MM.1S (cell line): Measurements from ENCODE around the gene P2RX2.

Source experiments
- DNase-seq: peaks from one replicate; pipeline ENCODE4 v3.0.0-alpha.2; 2015
- H2AFZ ChIP-seq: fragments of 300-600 bp; sonication (generic); 2 replicates; pipeline ENCODE4 v1.6.0; 2016; ENCODE audit warnings: antibody characterized with exemption, low read length
- H3F3A ChIP-seq: fragments of 300-600 bp; sonication (generic); 2 replicates; pipeline ENCODE4 v1.6.1; 2016; ENCODE audit warnings: mild to moderate bottlenecking, antibody characterized with exemption, low read length, moderate library complexity, mixed read lengths; ENCODE audit not compliant: insufficient read depth
- H3K27ac ChIP-seq: fragments of 300-600 bp; sonication (generic); 2 replicates; pipeline ENCODE4 v1.5.1; 2016; ENCODE audit warnings: mild to moderate bottlenecking, low read length
- H3K27me3 ChIP-seq: fragments of 300-600 bp; sonication (generic); replicated peaks from 2 replicates; pipeline ENCODE4 v1.6.0; 2016; ENCODE audit warnings: low read length; ENCODE audit not compliant: insufficient read depth
- H3K36me3 ChIP-seq: fragments of 300-600 bp; sonication (generic); replicated peaks from 2 replicates; pipeline ENCODE4 v1.6.1; 2016; ENCODE audit warnings: mild to moderate bottlenecking, low read length, mixed read lengths; ENCODE audit not compliant: insufficient read depth
- H3K4me1 ChIP-seq: fragments of 300-600 bp; sonication (generic); 2 replicates; pipeline ENCODE4 v1.6.1; 2016; ENCODE audit warnings: low read length, mixed read lengths
- H3K4me2 ChIP-seq: fragments of 300-600 bp; sonication (generic); 2 replicates; pipeline ENCODE4 v1.6.0; 2016; ENCODE audit warnings: low read depth, low read length
- H3K4me3 ChIP-seq: fragments of 300-600 bp; sonication (generic); 2 replicates; pipeline ENCODE4 v1.5.1; 2016; ENCODE audit warnings: low read length, mixed read lengths
- H3K79me2 ChIP-seq: fragments of 300-600 bp; sonication (generic); 2 replicates; pipeline ENCODE4 v1.6.1; 2016; ENCODE audit warnings: mixed run types, low read length, mixed read lengths
- H3K9ac ChIP-seq: fragments of 300-600 bp; sonication (generic); 2 replicates; pipeline ENCODE4 v1.6.1; 2016; ENCODE audit warnings: low read length, mixed read lengths
- H3K9me2 ChIP-seq: fragments of 300-600 bp; sonication (generic); replicated peaks from 2 replicates; pipeline ENCODE4 v1.6.1; 2016; ENCODE audit warnings: mild to moderate bottlenecking, low read length, mixed read lengths; ENCODE audit not compliant: insufficient read depth
- H3K9me3 ChIP-seq: fragments of 300-600 bp; sonication (generic); replicated peaks from 2 replicates; pipeline ENCODE4 v1.6.1; 2016; ENCODE audit warnings: mild to moderate bottlenecking, low read length, mixed read lengths; ENCODE audit not compliant: insufficient read depth
- H4K20me1 ChIP-seq: fragments of 300-600 bp; sonication (generic); 2 replicates; pipeline ENCODE4 v1.6.1; 2016; ENCODE audit warnings: mild to moderate bottlenecking, low read length, moderate library complexity, mixed read lengths; ENCODE audit not compliant: insufficient read depth
- CTCF ChIP-seq: fragments of 300-600 bp; sonication (generic); IDR thresholded peaks from 2 replicates; pipeline ENCODE4 v1.5.1; 2016; ENCODE audit warnings: antibody characterized with exemption, low read length, mixed read lengths
- EZH2 ChIP-seq: fragments of 300-600 bp; sonication (generic); optimal IDR thresholded peaks from 2 replicates; pipeline ENCODE3; 2017; ENCODE audit warnings: low read depth, mild to moderate bottlenecking, antibody characterized with exemption, low read length, mixed read lengths
- EZH2phosphoT487 ChIP-seq: fragments of 300-600 bp; sonication (generic); IDR thresholded peaks from 2 replicates; pipeline ENCODE4 v1.6.1; 2018; ENCODE audit warnings: antibody characterized with exemption, low read length

The P2RX2 gene

GRCh38 chr12:132621657-132622435 lies 3.3 kb downstream of the P2RX2 start:
- no peak overlapping the region for H3K9ac ChIP-seq
- TF ChIP-seq EZH2phosphoT487 (no peak), EZH2 (no peak), CTCF (no peak)

GRCh38 chr12:132622437-132623071 lies 4.0 kb downstream of the P2RX2 start:
- DNase-seq, result no peak

More at GRCh38 chr12:132621657-132622435, 3.3 kb downstream of the P2RX2 start:
- H3F3A ChIP-seq, result no peaks in the 10 kb centered on the region
- H3K36me3 ChIP-seq, result no peaks in the 10 kb centered on the region
- H3K27ac ChIP-seq, result no peak overlapping the region
- no peak overlapping the region for H3K4me3 ChIP-seq
- no peak overlapping the region for H3K4me2 ChIP-seq
- no peak for DNase-seq
- H3K9me3 ChIP-seq, result no peaks in the 10 kb centered on the region
- no peaks in the 10 kb centered on the region for H3K4me1 ChIP-seq
- no peaks in the 10 kb centered on the region for H3K9me2 ChIP-seq
- no peaks in the 10 kb centered on the region for H3K27me3 ChIP-seq
- H2AFZ ChIP-seq, result no peak overlapping the region
- H4K20me1 ChIP-seq, result no peaks in the 10 kb centered on the region
- no peaks in the 10 kb centered on the region for H3K79me2 ChIP-seq

GRCh38 chr12:132623072-132623869 lies 4.7 kb downstream of the P2RX2 start:
- Histone ChIP-seq H3K79me2 (no peaks in the 10 kb centered on the region), H4K20me1 (no peaks in the 10 kb centered on the region), H3K9ac (no peak overlapping the region), H3K27ac (no peak overlapping the region), H3K27me3 (no peaks in the 10 kb centered on the region), H3K36me3 (no peaks in the 10 kb centered on the region), H3F3A (no peaks in the 10 kb centered on the region), H3K4me2 (no peak overlapping the region), H3K9me3 (no peaks in the 10 kb centered on the region), H3K4me1 (no peaks in the 10 kb centered on the region), H2AFZ (no peak overlapping the region), H3K4me3 (no peak overlapping the region), H3K9me2 (no peaks in the 10 kb centered on the region)
- no peak for DNase-seq
- TF ChIP-seq CTCF, result no peak
- TF ChIP-seq EZH2, result no peak
- no peak for TF ChIP-seq EZH2phosphoT487

More at GRCh38 chr12:132622437-132623071, 4.0 kb downstream of the P2RX2 start:
- no peaks in the 10 kb centered on the region for H3K9me3 ChIP-seq
- no peaks in the 10 kb centered on the region for H3K9me2 ChIP-seq
- no peak overlapping the region for H3K9ac ChIP-seq
- H2AFZ ChIP-seq, result no peak overlapping the region
- no peaks in the 10 kb centered on the region for H3F3A ChIP-seq
- TF ChIP-seq EZH2phosphoT487, result no peak
- TF ChIP-seq CTCF, result no peak
- no peak for TF ChIP-seq EZH2
- no peak overlapping the region for H3K4me2 ChIP-seq
- no peaks in the 10 kb centered on the region for H4K20me1 ChIP-seq
- no peaks in the 10 kb centered on the region for H3K27me3 ChIP-seq
- no peak overlapping the region for H3K4me3 ChIP-seq
- no peaks in the 10 kb centered on the region for H3K4me1 ChIP-seq
- no peaks in the 10 kb centered on the region for H3K36me3 ChIP-seq
- H3K79me2 ChIP-seq, result no peaks in the 10 kb centered on the region
- no peak overlapping the region for H3K27ac ChIP-seq
